LoVo (cell line): Measurements from ENCODE around the gene PROK1.
A peak's percentile ranks its signal among the peaks of the same experiment; 100 is the strongest.
"Not testable (repeated sequence)": the region's sequence is repeated elsewhere in the genome, so short reads cannot be mapped to it uniquely, and the experiment has no call there.

Experiments
- DNase-seq: peaks from one replicate; pipeline ENCODE4 v3.0.0-alpha.2; 2016; ENCODE audit warnings: low spot score

The PROK1 gene, protein sequence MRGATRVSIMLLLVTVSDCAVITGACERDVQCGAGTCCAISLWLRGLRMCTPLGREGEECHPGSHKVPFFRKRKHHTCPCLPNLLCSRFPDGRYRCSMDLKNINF

DNA sequence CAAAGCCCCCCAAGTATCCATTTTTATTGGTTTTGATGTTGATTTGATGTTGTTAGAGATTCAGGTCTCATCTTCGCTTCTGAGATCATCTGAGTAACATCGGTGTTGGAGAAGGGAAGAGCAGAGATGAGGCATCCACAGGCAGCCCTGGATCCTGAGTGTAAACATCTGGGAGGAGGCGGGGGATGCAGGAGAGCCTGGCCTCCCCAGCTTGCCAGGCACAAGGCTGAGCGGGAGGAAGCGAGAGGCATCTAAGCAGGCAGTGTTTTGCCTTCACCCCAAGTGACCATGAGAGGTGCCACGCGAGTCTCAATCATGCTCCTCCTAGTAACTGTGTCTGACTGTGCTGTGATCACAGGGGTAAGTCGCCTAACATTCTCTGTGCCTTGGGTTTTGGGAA lies at the start of gene PROK1:
Gene PROK1 (plus strand): TSS at position 221 of the 400 bp plus-strand sequence. CDS start 68 bp downstream, at position 289.
- no peak for DNase-seq

GRCh38 chr1:110403805-110404204 lies 47.1 kb upstream of the PROK1 start:
- no peak for DNase-seq

GRCh38 chr1:110404401-110404800 lies 46.5 kb upstream of the PROK1 start:
- no peak for DNase-seq

DNA sequence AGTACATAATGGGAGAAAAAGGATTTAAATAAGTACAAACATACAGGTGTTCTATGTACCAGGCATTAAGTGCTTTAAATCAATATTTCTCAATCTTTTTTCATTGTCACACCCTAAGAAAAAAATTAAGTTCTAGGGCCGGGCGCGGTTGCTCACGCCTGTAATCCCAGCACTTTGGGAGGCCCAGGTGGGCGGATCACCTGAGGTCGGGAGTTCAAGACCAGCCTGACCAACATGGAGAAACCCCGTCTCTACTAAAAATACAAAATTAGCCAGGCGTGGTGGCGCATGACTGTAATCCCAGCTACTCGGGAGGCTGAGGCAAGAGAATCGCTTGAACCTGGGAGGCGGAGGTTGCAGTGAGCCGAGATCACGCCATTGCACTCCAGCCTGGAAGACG lies 44.5 kb upstream of the PROK1 start:
- DNase-seq = not testable (repeated sequence)

- peak; percentile 93 for DNase-seq
Measured at GRCh38 chr1:110407260-110408210, 43.4 kb upstream of the PROK1 start, which contains the start of gene LAMTOR5. Gene LAMTOR5, minus strand, starts transcription at chr1:110407694. Its CDS starts 74 bp downstream, at chr1:110407620.

DNA sequence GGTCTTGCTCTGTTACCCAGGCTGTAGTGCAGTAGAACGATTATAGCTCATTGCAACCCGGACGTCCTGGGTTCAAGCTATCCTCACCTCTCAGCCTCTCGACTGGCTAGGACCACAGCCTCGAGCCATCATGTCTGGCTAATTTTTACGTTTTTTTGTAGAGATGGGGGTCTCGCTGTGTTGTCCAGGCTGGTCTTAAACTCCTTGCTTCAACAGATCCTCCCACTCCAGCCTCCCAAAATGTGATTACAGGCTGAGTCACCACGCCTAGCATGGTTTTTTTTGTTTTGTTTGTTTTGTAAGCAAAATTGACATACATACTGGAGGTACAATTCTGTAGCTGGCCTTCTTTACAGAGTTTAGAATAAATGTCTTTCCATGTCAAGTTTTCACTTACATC lies 42.5 kb upstream of the PROK1 start:
- DNase-seq = no peak

DNA sequence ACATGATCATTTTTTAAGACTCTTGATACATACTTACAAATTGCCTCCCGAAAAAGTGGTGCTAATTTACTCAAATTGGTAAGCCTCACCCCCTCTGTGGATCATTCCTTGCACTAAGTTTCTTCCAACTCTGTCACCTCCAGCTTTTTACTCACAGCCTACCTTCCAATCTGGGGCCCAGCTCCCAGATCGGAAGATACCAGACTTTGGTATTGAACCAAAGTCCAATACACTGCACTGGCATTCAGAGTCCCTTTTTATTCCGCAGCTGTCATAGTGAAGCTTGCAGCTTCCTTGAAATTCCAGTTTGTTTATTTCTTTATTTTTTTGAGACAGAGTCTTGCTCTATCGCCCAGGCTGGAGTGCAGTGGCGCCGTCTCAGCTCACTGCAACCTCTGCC lies 41.6 kb upstream of the PROK1 start:
- DNase-seq = no peak

- no peak for DNase-seq
Measured at GRCh38 chr1:110411173-110411735, 39.7 kb upstream of the PROK1 start.

GRCh38 chr1:110412576-110412975 lies 38.4 kb upstream of the PROK1 start:
- peak; percentile 63 for DNase-seq

- not testable (repeated sequence) for DNase-seq
Measured at GRCh38 chr1:110413045-110413444, 37.9 kb upstream of the PROK1 start.

- no peak for DNase-seq
Measured at GRCh38 chr1:110418729-110419128, 32.2 kb upstream of the PROK1 start.

GRCh38 chr1:110420023-110420662 lies 30.8 kb upstream of the PROK1 start:
- no peak for DNase-seq

DNA sequence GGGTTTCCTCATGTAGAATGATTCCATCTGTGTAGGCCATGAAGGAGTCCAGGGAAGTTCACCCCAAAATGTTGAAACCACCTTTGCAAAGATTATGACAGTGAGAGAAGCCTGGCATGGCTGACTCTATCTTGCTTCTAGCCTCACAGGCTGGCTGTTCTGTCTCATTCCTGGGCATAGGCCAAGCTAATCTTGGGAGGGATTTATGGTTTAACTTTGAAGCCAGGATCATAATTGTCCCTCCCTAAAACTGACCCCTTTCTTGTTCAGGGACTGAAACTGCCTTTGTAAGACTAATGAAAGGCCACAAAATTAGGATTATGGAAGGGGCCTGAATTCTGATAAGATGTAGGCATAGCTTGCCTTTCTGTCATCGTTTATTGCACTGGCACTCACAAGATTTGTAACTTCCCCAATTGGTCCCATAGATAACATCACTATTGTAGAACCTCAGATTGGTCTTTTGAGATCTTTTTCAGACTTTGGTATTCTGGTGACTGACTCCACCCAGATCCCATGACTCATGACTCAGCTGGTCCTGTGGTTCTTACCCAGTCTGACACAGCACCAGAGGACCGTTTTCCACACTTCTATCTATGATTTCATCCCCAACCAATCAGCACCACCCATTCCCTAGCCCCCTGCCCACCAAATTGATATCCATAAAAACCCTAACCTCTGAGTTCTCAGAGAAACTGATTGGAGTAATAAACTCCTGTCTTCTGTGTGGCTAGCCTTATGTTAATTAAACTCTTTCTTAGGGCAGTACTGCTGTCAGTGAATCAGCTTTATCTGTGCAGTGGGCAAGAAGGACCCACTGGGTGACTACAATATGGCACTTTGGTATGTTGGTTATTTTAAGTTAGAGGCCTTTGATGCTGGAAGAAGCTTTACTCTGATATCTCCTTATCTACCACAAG lies 29.8 kb upstream of the PROK1 start:
- DNase-seq = peak; percentile 26

- no peak for DNase-seq
Measured at GRCh38 chr1:110424699-110425611, 26.0 kb upstream of the PROK1 start.

DNA sequence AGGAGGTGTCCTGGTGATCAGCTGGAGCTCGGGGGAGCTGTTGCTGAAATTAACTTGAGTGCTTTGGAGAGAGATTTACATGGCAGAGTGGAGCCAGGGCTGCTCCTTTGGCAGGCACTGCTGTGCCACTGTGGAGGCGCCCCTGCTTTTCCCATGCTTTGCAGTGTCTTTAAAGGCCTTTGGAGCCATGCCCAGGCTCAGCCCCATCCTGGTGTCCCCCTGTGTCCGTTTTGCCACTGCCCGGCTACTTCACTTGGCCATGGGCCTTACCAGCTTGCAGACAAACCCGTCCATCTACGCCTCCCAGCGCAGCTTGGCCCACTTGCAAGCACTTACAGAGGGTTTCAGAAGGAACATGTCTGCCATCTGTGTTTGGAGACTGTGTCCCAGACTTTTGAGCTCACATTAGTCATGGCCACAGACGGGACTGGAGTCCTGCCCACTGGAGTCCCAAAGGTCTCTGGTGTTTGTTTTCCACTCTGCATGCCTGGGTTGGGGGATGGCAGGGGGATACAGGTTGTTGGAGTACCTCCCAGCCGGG lies 25.3 kb upstream of the PROK1 start:
- DNase-seq = no peak

- no peak for DNase-seq
Measured at GRCh38 chr1:110426854-110427253, 24.1 kb upstream of the PROK1 start.

DNA sequence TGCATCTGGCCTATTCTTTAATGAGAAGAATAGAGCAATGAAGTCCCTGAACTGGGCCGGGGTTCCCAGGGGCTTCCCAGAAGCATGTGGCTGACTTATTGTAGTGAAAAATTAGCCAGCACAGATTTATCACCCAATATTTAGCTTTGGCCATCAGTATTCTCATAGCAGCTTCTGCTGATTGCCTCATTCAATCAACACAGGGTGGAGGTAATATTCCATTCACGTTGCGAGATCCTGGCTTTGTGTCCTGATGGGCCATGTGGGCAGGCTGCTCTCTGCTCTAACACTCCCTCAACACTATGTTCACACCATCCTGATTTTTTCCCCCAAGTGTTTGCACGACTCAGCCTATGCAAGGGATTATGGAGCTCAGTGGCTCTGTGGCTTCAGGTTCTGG lies 22.0 kb upstream of the PROK1 start:
- no peak for DNase-seq

DNA sequence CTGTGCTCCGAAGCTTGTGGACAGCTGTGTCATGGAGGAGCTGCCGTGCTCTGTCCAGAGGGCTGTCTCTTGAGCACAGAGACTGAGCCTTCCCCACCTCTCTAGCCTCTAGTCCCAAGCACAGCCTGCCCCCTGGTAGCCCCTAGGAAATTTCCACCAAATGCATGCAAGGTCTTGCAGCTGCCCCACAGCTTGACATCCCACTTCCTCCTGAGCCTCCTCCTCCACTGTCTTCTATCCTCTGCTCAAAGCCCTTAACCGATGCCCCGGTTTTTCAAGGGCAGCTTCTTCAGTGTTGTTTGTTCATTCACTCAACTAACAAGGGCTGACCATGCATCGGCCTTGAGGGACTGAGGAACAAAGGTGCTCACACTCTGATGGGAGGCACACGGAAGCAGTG lies 20.6 kb upstream of the PROK1 start:
- DNase-seq = no peak

GRCh38 chr1:110430901-110431300 lies 20.0 kb upstream of the PROK1 start:
- no peak for DNase-seq

- DNase-seq = no peak
Measured at GRCh38 chr1:110433213-110433612, 17.7 kb upstream of the PROK1 start.
